ENCODE results near the gene CPD. TPM values are rescaled to one million over a fixed set of nuclear protein-coding genes. Genes with fewer than 3 reads are reported as not detected.
"Not testable (repeated sequence)": the region's sequence is repeated elsewhere in the genome, so short reads cannot be mapped to it uniquely, and the experiment has no call there.

The CPD gene
- total RNA-seq, 4 donors from 2014 or later: 38.5 to 112 (median 60.3) TPM

- H3K9me3 ChIP-seq: no peaks in the 10 kb centered on the region
- 88 to 91% methylated on average over 4 of the region's 4 CpGs for WGBS, 2 donors
- H3K4me3 ChIP-seq: no peak overlapping the region
- no peaks in the 10 kb centered on the region for H3K36me3 ChIP-seq
- no peaks in the 10 kb centered on the region for H3K4me1 ChIP-seq
- DNase-seq (ENCODE audit: low spot score in 2 of 2): no peak
- no peak overlapping the region for H3K27ac ChIP-seq
- TF ChIP-seq EP300 (IDR thresholded peaks at IDR 0.05) (no peak), POLR2A (IDR thresholded peaks at IDR 0.05) (no peak)
- TF ChIP-seq, protein P1, sequence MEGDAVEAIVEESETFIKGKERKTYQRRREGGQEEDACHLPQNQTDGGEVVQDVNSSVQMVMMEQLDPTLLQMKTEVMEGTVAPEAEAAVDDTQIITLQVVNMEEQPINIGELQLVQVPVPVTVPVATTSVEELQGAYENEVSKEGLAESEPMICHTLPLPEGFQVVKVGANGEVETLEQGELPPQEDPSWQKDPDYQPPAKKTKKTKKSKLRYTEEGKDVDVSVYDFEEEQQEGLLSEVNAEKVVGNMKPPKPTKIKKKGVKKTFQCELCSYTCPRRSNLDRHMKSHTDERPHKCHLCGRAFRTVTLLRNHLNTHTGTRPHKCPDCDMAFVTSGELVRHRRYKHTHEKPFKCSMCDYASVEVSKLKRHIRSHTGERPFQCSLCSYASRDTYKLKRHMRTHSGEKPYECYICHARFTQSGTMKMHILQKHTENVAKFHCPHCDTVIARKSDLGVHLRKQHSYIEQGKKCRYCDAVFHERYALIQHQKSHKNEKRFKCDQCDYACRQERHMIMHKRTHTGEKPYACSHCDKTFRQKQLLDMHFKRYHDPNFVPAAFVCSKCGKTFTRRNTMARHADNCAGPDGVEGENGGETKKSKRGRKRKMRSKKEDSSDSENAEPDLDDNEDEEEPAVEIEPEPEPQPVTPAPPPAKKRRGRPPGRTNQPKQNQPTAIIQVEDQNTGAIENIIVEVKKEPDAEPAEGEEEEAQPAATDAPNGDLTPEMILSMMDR (IDR thresholded peaks at IDR 0.05): no peak
- H3K27me3 ChIP-seq: no peaks in the 10 kb centered on the region
Observed at GRCh38 chr17:30396612-30397011, 17.9 kb downstream of the CPD start.

DNA sequence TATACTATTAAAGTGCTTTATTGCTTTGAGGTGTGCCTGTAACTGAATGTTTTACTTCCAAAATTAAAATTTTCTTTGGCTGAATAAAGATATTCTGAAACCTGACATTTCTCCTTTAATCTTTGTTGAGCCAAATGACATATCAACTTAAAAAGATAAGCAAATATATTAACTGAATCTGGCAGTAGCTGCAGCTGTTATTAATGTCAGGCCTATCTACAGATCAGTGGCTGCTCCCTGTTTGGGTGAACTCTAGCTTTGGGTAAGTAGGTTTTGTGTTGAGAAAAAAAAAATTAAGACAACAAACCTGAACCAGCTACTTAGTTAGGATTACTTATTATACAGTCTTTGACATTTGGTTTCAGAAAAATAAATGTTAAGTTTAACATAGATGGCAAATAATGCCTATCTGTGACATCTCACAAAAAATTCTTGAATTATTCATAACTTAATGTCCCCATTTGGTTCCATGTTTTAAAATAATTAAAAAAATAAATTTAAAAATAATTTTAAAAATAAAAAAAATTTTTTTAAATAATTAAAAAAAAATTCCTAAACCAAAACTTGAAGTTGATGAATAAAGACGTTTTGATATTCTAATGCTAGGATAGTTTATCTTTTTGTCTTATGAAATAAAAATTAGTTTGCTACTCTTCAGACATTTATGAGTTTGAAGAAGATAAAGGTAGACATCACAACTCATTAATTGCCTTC is 19.8 kb downstream of the CPD start:
- TF ChIP-seq EP300 (IDR thresholded peaks at IDR 0.05) (no peak), POLR2A (IDR thresholded peaks at IDR 0.05) (no peak)
- TF ChIP-seq, protein P1 (IDR thresholded peaks at IDR 0.05): no peak
- WGBS, 2 donors: 89 to 94% methylated on average over 1 of the region's 1 CpG
- H3K9me3 ChIP-seq: no peaks in the 10 kb centered on the region
- peaks cover 0 to 14% (median 0%) of the 10 kb centered on the region in 3 donors for H3K36me3 ChIP-seq
- H3K27ac ChIP-seq: no peak overlapping the region
- DNase-seq (ENCODE audit: low spot score in 2 of 2): no peak
- H3K4me3 ChIP-seq: no peak overlapping the region
- no peaks in the 10 kb centered on the region for H3K27me3 ChIP-seq
- H3K4me1 ChIP-seq: no peaks in the 10 kb centered on the region

DNA sequence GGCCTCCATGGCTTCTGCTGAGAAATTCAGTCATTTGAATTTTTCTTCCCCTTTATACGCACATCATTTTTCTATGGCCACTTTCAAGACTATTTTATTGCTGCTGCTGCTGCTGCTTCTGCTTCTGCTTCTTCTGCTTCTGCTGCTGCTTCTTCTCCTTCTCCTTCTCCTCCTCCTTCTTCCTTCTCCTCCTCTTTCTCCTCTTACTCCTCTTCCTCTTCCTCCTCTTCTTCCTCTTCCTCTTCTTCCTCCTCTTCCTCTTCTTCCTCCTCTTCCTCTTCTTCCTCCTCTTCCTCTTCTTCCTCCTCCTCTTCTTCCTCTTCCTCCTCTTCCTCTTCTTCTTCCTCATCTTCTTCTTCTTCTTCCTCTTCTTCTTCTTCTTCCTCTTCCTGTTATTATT is 22.4 kb downstream of the CPD start:
- Histone ChIP-seq H3K27ac (no peak overlapping the region), H3K27me3 (no peaks in the 10 kb centered on the region)
- 92 to 96% methylated on average over 1 of the region's 1 CpG for WGBS, 2 donors

GRCh38 chr17:30405161-30405560 is 26.4 kb downstream of the CPD start:
- no peak overlapping the region for H3K4me3 ChIP-seq
- peaks cover 0 to 5% (median 0%) of the 10 kb centered on the region in 4 donors for H3K4me1 ChIP-seq
- H3K27me3 ChIP-seq: no peaks in the 10 kb centered on the region
- H3K9me3 ChIP-seq: no peaks in the 10 kb centered on the region
- H3K27ac ChIP-seq: no peak overlapping the region
- H3K36me3 ChIP-seq: peaks cover 0 to 16% (median 0%) of the 10 kb centered on the region in 3 donors
- no peak for TF ChIP-seq EP300 (IDR thresholded peaks at IDR 0.05)
- TF ChIP-seq, protein P1 (IDR thresholded peaks at IDR 0.05): no peak
- TF ChIP-seq POLR2A (IDR thresholded peaks at IDR 0.05): no peak
- no peak for DNase-seq (ENCODE audit: low spot score in 2 of 2)

More for the DNA sequence above, 22.4 kb downstream of the CPD start:
- peaks cover 0 to 16% (median 0%) of the 10 kb centered on the region in 3 donors for H3K36me3 ChIP-seq
- DNase-seq (ENCODE audit: low spot score in 2 of 2): no peak
- H3K9me3 ChIP-seq: no peaks in the 10 kb centered on the region
- TF ChIP-seq POLR2A (IDR thresholded peaks at IDR 0.05) (no peak), EP300 (IDR thresholded peaks at IDR 0.05) (no peak)
- TF ChIP-seq, protein P1 (IDR thresholded peaks at IDR 0.05): no peak
- no peak overlapping the region for H3K4me3 ChIP-seq
- peaks cover 0 to 5% (median 0%) of the 10 kb centered on the region in 4 donors for H3K4me1 ChIP-seq

DNA sequence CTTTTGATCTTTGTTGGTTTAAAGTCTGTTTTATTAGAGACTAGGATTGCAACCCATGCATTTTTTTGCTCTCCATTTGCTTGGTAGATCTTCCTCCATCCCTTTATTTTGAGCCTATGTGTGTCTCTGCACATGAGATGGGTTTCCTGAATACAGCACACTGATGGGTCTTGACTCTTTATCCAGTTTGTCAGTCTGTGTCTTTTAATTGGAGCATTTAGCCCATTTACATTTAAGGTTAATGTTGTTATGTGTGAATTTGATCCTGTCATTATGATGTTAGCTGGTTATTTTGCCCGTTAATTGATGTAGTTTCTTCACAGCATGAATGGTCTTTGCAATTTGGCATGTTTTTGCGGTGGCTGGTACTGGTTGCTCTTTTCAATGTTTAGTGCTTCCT is 31.9 kb downstream of the CPD start:
- WGBS, 2 donors: 94 to 100% methylated on average over 2 of the region's 2 CpGs
- H3K9me3 ChIP-seq; H3K4me3 ChIP-seq; H3K27me3 ChIP-seq; DNase-seq (ENCODE audit: low spot score in 2 of 2); H3K27ac ChIP-seq; H3K36me3 ChIP-seq; H3K4me1 ChIP-seq: not testable (repeated sequence)

GRCh38 chr17:30412008-30412496 is 33.3 kb downstream of the CPD start:
- not testable (repeated sequence) for H3K4me1 ChIP-seq; H3K36me3 ChIP-seq; H3K9me3 ChIP-seq; H3K27ac ChIP-seq; DNase-seq (ENCODE audit: low spot score in 2 of 2); H3K27me3 ChIP-seq; H3K4me3 ChIP-seq
- WGBS, 2 donors: 76 to 93% methylated on average over 3 of the region's 3 CpGs

Data from tibial nerve (tissue), 4 donors.